Muscle layer of duodenum (tissue), 2 donors: ENCODE measurements around the gene FBXO31.
"Not testable (repeated sequence)": the region's sequence is repeated elsewhere in the genome, so short reads cannot be mapped to it uniquely, and the experiment has no call there.

Experiments
- H3K27ac ChIP-seq: one replicate; pipeline ENCODE4 v1.7.0; 2013; ENCODE audit warnings: mild to moderate bottlenecking, low read length
- H3K27me3 ChIP-seq: one replicate; pipeline ENCODE4 v1.7.0; 2013; ENCODE audit warnings: low read depth, mild to moderate bottlenecking, control low read depth, low read length
- H3K36me3 ChIP-seq, 2 donors: one replicate each; pipeline ENCODE4 v1.7.0; 2013; ENCODE audit warnings: low read length in 2 of 2, control low read depth in 1 of 2, mild to moderate bottlenecking in 1 of 2; ENCODE audit not compliant: insufficient read depth in 2 of 2, control insufficient read depth in 1 of 2
- H3K4me1 ChIP-seq, 2 donors: one replicate each; pipeline ENCODE4 v1.7.0; 2013; ENCODE audit warnings: low read length in 2 of 2, mild to moderate bottlenecking in 2 of 2, control low read depth in 1 of 2, moderate library complexity in 1 of 2; ENCODE audit not compliant: insufficient read depth in 2 of 2, control insufficient read depth in 1 of 2
- H3K4me3 ChIP-seq, 2 donors: one replicate each; pipeline ENCODE4 v1.7.0; 2013; ENCODE audit warnings: low read length in 2 of 2, low read depth in 1 of 2, mild to moderate bottlenecking in 1 of 2
- H3K9me3 ChIP-seq, 2 donors: one replicate each; pipeline ENCODE4 v1.7.0; 2013; ENCODE audit warnings: low read length in 2 of 2, control low read depth in 1 of 2, mild to moderate bottlenecking in 1 of 2; ENCODE audit not compliant: control insufficient read depth in 1 of 2
- donor health status: healthy.

FBXO31 gene

GRCh38 chr16:87367529-87367928 is 16.0 kb downstream of the FBXO31 start:
- Histone ChIP-seq H3K36me3 (peaks cover 0 to 3% of the 10 kb centered on the region in 2 donors), H3K4me3 (no peak overlapping the region), H3K9me3 (no peaks in the 10 kb centered on the region), H3K27me3 (no peaks in the 10 kb centered on the region), H3K4me1 (peaks cover 13 to 56% of the 10 kb centered on the region in 2 donors), H3K27ac (no peak overlapping the region)

DNA sequence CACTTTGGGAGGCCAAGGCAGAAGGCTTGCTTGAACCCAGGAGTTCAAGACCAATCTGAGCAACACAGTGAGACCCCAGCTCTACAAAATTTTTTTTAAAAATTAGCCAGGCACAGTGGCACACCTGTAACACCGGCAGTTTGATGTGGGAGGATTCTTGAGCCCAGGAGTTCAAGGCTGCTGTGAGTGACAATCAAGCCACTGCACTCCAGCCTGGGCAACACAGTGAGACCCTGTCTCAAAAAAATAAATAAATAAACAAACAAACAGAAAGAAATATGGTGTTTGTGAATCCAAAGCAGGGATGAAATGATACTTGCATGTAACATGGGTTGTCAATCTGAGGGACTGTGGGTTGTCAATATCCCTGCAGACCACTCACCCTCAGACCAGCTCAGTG is 16.6 kb downstream of the FBXO31 start:
- peaks cover under 1 to 3% of the 10 kb centered on the region in 2 donors for H3K36me3 ChIP-seq
- H3K4me1 ChIP-seq, result peaks cover 13 to 59% of the 10 kb centered on the region in 2 donors
- no peaks in the 10 kb centered on the region for H3K9me3 ChIP-seq
- H3K27me3 ChIP-seq, result no peaks in the 10 kb centered on the region
- H3K27ac ChIP-seq, result no peak overlapping the region
- no peak overlapping the region for H3K4me3 ChIP-seq

DNA sequence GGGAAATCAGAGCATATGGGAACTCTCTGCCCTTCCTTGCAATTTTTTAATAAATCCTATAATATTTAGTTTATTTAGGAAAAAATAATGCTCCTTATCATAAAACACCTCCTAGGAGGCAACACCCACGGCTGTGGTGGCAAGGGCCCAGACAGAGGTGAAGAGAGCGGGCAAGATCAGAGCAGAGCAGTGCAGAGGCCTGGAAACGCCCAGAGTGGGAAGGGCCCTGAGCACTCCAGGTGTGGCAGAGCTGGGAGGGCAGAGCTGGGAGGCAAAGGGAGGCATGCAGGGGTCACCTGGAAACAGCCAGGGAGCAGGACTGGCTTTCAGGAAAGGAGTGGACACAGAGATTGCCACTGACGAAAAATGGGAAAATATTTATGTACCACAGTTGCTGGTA is 17.3 kb downstream of the FBXO31 start:
- Histone ChIP-seq H3K36me3 (peaks cover 7 to 9% of the 10 kb centered on the region in 2 donors), H3K4me1 (peaks cover 13 to 59% of the 10 kb centered on the region in 2 donors), H3K27ac (no peak overlapping the region), H3K9me3 (no peaks in the 10 kb centered on the region), H3K4me3 (no peak overlapping the region), H3K27me3 (no peaks in the 10 kb centered on the region)

- H3K27ac ChIP-seq, result no peak overlapping the region
- H3K9me3 ChIP-seq, result no peaks in the 10 kb centered on the region
- H3K27me3 ChIP-seq, result no peaks in the 10 kb centered on the region
- no peak overlapping the region for H3K4me3 ChIP-seq
- peaks cover 12 to 14% of the 10 kb centered on the region in 2 donors for H3K36me3 ChIP-seq
- peaks cover 13 to 48% of the 10 kb centered on the region in 2 donors for H3K4me1 ChIP-seq
Observed at GRCh38 chr16:87365021-87365713, 18.4 kb downstream of the FBXO31 start.

DNA sequence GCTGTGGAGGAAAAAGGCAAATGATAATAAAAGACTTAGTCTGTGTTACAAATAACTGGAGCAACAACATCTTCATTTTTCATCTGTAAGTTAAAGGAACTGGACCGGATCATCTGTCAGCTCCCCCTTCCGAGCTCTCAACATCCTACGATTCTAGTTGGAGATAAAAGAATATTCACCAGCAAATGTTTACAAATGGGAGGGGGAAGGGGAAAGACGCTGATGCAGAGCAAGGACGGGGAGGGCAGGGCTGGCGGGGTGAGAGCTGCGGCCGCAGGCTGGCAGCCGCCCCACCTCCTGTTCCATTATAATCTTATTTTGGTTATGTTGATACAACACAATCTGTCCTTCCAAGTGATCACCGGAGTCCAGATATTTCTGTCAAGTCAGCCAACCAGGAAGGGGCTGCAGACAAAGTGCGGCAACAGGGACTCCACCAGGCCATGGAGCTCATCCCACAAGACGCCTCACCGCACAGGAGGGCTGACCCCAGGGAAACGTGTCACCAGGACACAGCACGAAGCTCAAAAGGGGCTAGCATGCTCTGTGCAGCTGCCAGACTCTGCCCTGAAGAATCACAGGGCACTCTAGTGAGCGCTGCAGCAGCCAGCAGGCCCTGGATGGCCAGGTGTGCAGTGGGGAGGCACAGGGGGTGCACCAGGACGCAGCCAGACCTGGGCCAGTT is 19.7 kb downstream of the FBXO31 start:
- Histone ChIP-seq H3K4me1 (peaks cover 13 to 36% of the 10 kb centered on the region in 2 donors), H3K36me3 (peaks cover 22 to 25% of the 10 kb centered on the region in 2 donors), H3K27me3 (no peaks in the 10 kb centered on the region), H3K9me3 (no peaks in the 10 kb centered on the region), H3K27ac (peak overlapping the region; percentile 39), H3K4me3 (peak overlapping the region; percentile 31 to 37)

DNA sequence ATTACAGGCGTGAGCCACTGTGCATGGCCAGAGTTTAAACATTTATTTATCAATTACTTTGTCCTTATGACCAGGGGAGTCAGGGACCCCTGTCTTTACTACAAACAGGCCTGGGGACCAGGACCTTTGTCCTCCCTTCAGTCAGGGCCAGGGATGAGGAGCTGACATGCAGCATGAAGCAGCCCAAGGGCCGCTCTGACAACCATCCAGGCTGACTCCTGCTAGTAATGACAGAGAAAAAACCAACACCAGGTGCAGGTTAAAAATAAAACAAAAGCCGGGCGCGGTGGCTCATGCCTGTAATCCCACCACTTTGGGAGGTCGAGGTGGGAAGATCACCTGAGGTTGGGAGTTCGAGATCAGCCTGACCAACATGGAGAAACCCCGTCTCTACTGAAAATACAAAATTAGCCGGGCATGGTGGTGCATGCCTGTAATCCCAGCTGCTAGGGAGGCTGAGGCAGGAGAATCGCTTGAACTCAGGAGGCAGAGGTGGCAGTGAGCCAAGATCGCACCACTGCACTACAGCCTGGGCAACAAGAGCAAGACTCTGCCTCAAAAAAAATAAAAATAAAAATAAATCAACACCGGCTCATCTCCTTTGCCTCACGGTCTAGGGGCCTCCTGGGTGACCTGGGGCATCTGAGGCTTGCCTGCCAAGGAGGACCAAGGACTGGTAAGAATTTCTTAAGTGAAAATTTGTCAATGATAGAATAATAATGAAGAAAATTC is 20.6 kb downstream of the FBXO31 start:
- peaks cover 31 to 34% of the 10 kb centered on the region in 2 donors for H3K36me3 ChIP-seq
- peaks cover 13 to 27% of the 10 kb centered on the region in 2 donors for H3K4me1 ChIP-seq
- H3K27ac ChIP-seq, result not testable (repeated sequence)

GRCh38 chr16:87361916-87362619 is 21.5 kb downstream of the FBXO31 start:
- no peak overlapping the region for H3K4me3 ChIP-seq
- no peaks in the 10 kb centered on the region for H3K27me3 ChIP-seq
- H3K4me1 ChIP-seq, result peaks cover 13 to 24% of the 10 kb centered on the region in 2 donors
- no peaks in the 10 kb centered on the region for H3K9me3 ChIP-seq
- H3K36me3 ChIP-seq, result peaks cover 32 to 40% of the 10 kb centered on the region in 2 donors
- H3K27ac ChIP-seq, result no peak overlapping the region

More for the DNA sequence above, 20.6 kb downstream of the FBXO31 start:
- H3K9me3 ChIP-seq, H3K27me3 ChIP-seq, H3K4me3 ChIP-seq: not testable (repeated sequence)

- H3K27ac ChIP-seq, result no peak overlapping the region
- H3K4me1 ChIP-seq, result peaks cover 13 to 24% of the 10 kb centered on the region in 2 donors
- H3K9me3 ChIP-seq, result no peaks in the 10 kb centered on the region
- H3K4me3 ChIP-seq, result no peak overlapping the region
- H3K27me3 ChIP-seq, result no peaks in the 10 kb centered on the region
- peaks cover 37 to 43% of the 10 kb centered on the region in 2 donors for H3K36me3 ChIP-seq
Observed at GRCh38 chr16:87360862-87361610, 22.5 kb downstream of the FBXO31 start.

DNA sequence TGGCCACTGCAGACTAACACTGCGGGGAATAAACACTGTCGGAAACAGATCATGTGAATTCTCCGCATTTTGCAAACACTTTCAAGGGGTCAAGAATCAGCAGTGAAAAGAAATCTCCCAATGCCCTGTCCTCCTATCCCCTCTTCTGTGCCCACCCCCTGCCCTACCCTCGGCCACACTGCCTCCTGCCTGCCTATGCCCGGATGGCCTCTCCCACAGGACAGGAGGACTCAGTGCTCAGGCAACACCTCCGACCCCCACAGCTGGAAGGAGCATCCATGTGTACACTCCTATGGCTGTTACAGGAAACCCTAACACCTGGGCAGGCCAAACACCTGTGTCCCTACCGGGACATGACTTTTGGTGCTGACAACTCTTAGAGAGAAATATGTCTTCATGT is 24.5 kb downstream of the FBXO31 start:
- Histone ChIP-seq H3K9me3 (no peaks in the 10 kb centered on the region), H3K27ac (no peak overlapping the region), H3K4me3 (no peak overlapping the region), H3K27me3 (no peaks in the 10 kb centered on the region), H3K4me1 (peaks cover 9 to 18% of the 10 kb centered on the region in 2 donors), H3K36me3 (peaks cover 37 to 43% of the 10 kb centered on the region in 2 donors)

DNA sequence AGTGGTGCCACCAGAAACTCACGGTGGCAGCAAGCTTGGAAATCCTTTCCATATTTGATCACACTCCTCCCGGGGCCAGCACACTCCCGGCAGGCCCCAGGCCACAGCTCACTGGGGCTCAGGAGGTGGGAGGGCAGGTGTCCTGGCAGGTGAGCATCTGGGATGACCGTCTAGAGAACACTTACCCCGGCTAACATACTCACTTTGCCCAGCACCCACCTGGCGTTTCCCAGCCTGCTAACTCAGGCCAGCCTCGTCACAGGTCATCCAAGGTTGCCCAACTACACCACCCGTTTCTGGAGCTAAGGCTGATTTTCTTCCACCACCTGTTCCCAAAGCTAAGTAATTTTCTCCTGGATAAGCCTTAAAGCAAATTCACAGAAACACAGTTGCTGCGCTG is 24.9 kb downstream of the FBXO31 start:
- H3K27ac ChIP-seq, result no peak overlapping the region
- peaks cover 37 to 44% of the 10 kb centered on the region in 2 donors for H3K36me3 ChIP-seq
- H3K9me3 ChIP-seq, result no peaks in the 10 kb centered on the region
- H3K4me3 ChIP-seq, result no peak overlapping the region
- H3K27me3 ChIP-seq, result no peaks in the 10 kb centered on the region
- peaks cover 4 to 14% of the 10 kb centered on the region in 2 donors for H3K4me1 ChIP-seq
